Measurements from ENCODE around the gene SLC13A3.

DNA sequence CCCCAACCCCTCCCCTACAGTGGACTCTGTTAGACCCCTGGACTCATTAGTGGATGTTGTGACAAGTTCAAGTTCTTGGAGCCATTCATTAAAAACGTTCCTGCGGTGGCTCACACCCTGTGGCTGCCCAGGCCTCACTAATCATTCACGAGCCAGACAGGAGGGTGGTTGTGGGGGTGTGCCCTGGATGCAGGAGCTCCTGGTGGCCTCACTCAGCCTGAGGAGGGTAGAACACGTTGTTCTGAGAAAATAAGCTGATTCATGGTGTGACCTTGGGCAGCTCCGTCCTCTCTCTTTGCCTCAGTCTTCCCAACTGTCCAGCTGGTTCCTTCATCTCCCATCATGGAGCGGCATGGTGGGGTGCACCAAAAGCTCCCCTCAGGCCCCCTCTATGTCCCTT lies 16.7 kb downstream of the SLC13A3 start:
- TF ChIP-seq, protein P1, sequence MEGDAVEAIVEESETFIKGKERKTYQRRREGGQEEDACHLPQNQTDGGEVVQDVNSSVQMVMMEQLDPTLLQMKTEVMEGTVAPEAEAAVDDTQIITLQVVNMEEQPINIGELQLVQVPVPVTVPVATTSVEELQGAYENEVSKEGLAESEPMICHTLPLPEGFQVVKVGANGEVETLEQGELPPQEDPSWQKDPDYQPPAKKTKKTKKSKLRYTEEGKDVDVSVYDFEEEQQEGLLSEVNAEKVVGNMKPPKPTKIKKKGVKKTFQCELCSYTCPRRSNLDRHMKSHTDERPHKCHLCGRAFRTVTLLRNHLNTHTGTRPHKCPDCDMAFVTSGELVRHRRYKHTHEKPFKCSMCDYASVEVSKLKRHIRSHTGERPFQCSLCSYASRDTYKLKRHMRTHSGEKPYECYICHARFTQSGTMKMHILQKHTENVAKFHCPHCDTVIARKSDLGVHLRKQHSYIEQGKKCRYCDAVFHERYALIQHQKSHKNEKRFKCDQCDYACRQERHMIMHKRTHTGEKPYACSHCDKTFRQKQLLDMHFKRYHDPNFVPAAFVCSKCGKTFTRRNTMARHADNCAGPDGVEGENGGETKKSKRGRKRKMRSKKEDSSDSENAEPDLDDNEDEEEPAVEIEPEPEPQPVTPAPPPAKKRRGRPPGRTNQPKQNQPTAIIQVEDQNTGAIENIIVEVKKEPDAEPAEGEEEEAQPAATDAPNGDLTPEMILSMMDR (IDR thresholded peaks at IDR 0.05; ENCODE audit: low read depth, low read length, poor library complexity, severe bottlenecking), result no peak
- TF ChIP-seq EZH2phosphoT487 (IDR thresholded peaks at IDR 0.05; ENCODE audit: borderline replicate concordance, low read length), result no peak

All from DOHH2 (cell line).